Ascending aorta (tissue), 2 donors: ENCODE measurements around the gene CCDC30. TPM values are rescaled to one million over a fixed set of nuclear protein-coding genes. Genes with fewer than 3 reads are reported as not detected.
"Not testable (repeated sequence)": the region's sequence is repeated elsewhere in the genome, so short reads cannot be mapped to it uniquely, and the experiment has no call there.

Experiments used
- DNase-seq, 2 donors: peaks; one replicate each; pipeline ENCODE4 v3.0.0-alpha.2; 2019; ENCODE audit warnings: low spot score in 2 of 2
- H3K27ac ChIP-seq, 2 donors: fragments of 200-600 bp; sonication (generic); one replicate each; pipeline ENCODE4 v1.5.1; 2016 to 2017; ENCODE audit warnings: mild to moderate bottlenecking in 1 of 2
- H3K27me3 ChIP-seq: fragments of 200-600 bp; sonication (generic); one replicate; pipeline ENCODE4 v1.5.1; 2017
- H3K36me3 ChIP-seq, 2 donors: fragments of 200-600 bp; sonication (generic); one replicate each; pipeline ENCODE4 v1.5.1; 2016
- H3K4me1 ChIP-seq, 2 donors: fragments of 200-600 bp; sonication (generic); one replicate each; pipeline ENCODE4 v1.5.1; 2016 to 2017; ENCODE audit warnings: mild to moderate bottlenecking in 1 of 2
- H3K4me3 ChIP-seq, 2 donors: fragments of 200-600 bp; sonication (generic); one replicate each; pipeline ENCODE4 v1.5.1; 2016 to 2017; ENCODE audit warnings: mild to moderate bottlenecking in 1 of 2
- H3K9me3 ChIP-seq, 2 donors: fragments of 200-600 bp; sonication (generic); one replicate each; pipeline ENCODE4 v1.5.1; 2016
- CTCF ChIP-seq, 3 experiments: fragments of 200-600 bp in 2 of 3; fragments of 450-650 bp in 1 of 3; sonication (generic) in 2 of 3; IDR thresholded peaks; one replicate each; pipeline ENCODE4 v1.5.1; 2016 to 2019; ENCODE audit warnings: antibody characterized with exemption in 3 of 3, mild to moderate bottlenecking in 1 of 3, moderate library complexity in 1 of 3
- intact Hi-C: fragments of 100-400 bp; cut with DNase I; formaldehyde crosslinking; loops from one replicate; pipeline ENCODE4 v1.15.1; 2023
- total RNA-seq: library from RNA; depleted of rRNA; stranded (reverse); fragments of >200 nt; gene quantifications from one replicate; pipeline ENCODE4 v1.1.0, GENCODE V29; 2016

The CCDC30 gene
- total RNA-seq, 1 donor from 2014 or later, result not detected

DNA sequence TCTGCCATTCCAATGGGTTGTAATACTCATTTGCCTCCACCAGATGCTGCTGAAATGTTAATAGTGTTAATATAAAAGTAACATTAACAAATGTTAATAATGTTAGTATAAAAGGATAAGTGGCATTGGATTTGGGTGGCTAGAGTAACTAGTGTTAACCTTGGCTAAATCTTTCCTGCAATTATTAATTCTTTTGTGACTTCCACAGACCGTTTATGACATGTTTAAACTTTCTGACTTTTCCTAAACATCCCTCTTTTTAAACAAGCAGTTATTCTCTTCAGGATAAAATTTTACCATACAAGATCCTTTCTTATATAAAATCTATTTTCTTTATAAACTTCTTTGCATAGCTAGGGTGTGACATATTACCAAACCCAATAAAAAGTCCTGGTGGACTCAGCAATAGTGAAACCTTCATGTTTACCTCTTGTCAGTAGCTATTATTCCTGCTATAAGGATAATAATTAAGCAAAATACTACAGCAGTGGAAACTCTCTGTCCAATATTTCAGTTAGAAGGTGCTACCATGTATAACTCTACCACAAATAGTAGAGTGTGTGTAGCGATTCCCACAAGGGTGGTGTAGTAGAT, 41.5 kb downstream of the CCDC30 start:
- Histone ChIP-seq H3K4me1 (no peaks in the 10 kb centered on the region), H3K36me3 (peaks cover 7 to 8% of the 10 kb centered on the region in 2 donors), H3K9me3 (peaks cover 0 to 26% of the 10 kb centered on the region in 2 donors), H3K27me3 (no peaks in the 10 kb centered on the region), H3K27ac (no peak overlapping the region), H3K4me3 (no peak overlapping the region)
- no peak for TF ChIP-seq CTCF (IDR thresholded peaks at IDR 0.05)
- DNase-seq, result no peak
- intact Hi-C loops, result no loop called here

DNA sequence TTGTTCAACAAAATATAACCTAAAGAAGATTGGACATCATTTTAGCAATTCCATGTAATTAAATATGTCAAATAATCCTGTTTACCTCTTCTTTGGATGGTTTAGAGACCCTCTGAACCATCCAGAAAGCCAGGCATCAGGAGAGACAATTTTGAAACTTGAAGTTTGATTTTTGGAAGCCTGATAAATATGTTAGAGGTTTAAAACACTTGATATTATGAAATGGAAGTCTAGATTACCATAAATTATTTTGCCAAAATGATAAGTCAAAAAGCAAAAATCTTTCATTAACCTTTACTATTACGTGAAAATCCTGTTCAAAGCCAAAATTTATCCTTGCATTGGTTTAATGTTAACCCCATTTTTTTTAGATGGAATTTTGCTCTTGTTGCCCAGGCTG, 43.5 kb downstream of the CCDC30 start:
- Histone ChIP-seq H3K27me3 (no peaks in the 10 kb centered on the region), H3K9me3 (peaks cover 0 to 26% of the 10 kb centered on the region in 2 donors), H3K4me1 (no peaks in the 10 kb centered on the region), H3K4me3 (no peak overlapping the region), H3K36me3 (peaks cover 7 to 8% of the 10 kb centered on the region in 2 donors), H3K27ac (no peak overlapping the region)
- TF ChIP-seq CTCF (IDR thresholded peaks at IDR 0.05), result no peak
- intact Hi-C loops, result no loop called here
- no peak for DNase-seq

GRCh38 chr1:42511581-42512155, 48.6 kb downstream of the CCDC30 start:
- H3K27ac ChIP-seq, H3K4me1 ChIP-seq, H3K4me3 ChIP-seq, intact Hi-C loops, H3K27me3 ChIP-seq, DNase-seq: not testable (repeated sequence)
- Histone ChIP-seq H3K36me3 (peaks cover 4 to 11% of the 10 kb centered on the region in 2 donors), H3K9me3 (peaks cover 0 to 15% of the 10 kb centered on the region in 2 donors)
- peak in 2 of 3 experiments; percentile 22 to 55 for TF ChIP-seq CTCF (IDR thresholded peaks at IDR 0.05)

DNA sequence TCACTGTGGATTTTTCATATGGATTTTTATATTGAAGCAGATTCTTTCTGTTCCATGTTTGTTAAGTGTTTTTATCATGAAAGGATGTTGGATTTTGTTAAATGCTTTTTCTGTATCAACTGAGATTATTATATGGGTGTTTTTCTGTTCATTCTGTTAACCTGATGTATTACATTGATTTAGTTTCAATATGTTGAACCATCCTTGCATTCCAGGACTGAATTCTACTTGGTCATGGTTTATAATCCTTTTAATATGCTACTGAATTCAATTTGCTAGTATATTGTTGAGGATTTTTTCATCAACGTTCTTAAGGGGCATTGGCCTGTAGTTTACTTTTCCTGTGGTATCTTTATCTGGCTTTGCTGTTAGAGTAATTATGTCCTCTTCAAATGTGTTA, 55.8 kb downstream of the CCDC30 start:
- Histone ChIP-seq H3K27me3 (no peaks in the 10 kb centered on the region), H3K9me3 (peaks cover 8 to 46% of the 10 kb centered on the region in 2 donors), H3K4me1 (no peaks in the 10 kb centered on the region), H3K4me3 (no peak overlapping the region), H3K27ac (no peak overlapping the region), H3K36me3 (peaks cover 0 to 4% of the 10 kb centered on the region in 2 donors)
- no peak for TF ChIP-seq CTCF (IDR thresholded peaks at IDR 0.05)
- intact Hi-C loops, result no loop called here
- no peak for DNase-seq

DNA sequence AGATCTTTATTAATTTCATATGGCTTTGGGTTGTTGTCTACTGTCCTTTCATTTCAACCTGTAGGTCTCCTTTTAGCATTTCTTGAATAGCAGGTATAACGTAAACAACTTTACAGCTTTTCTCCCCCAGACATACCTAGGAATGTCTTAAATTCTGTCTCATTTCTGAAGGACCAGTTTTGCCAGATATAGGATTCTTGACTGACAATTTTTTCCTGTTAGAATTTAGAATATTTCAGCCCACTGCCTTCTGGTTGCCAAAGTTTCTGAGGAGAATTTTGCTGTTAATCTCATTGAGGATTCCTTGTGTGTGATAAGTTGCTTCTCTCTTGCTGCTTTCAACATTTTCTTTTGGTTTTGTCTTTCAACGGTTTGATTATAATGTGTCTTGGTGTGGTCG, 60.1 kb downstream of the CCDC30 start:
- Histone ChIP-seq H3K27me3 (no peaks in the 10 kb centered on the region), H3K4me1 (no peaks in the 10 kb centered on the region), H3K4me3 (no peak overlapping the region), H3K27ac (no peak overlapping the region), H3K36me3 (no peaks in the 10 kb centered on the region), H3K9me3 (peaks cover 8 to 33% of the 10 kb centered on the region in 2 donors)
- intact Hi-C loops, result no loop called here
- no peak for TF ChIP-seq CTCF (IDR thresholded peaks at IDR 0.05)
- DNase-seq, result no peak
